Epithelial cell of esophagus (primary cell): Measurements from ENCODE around the gene PCIF1.

Experiments used
- DNase-seq: peaks from one replicate; pipeline ENCODE4 v3.0.0; 2010; ENCODE audit warnings: low read depth
- H3K4me3 ChIP-seq: 2 replicates; pipeline ENCODE4 v1.5.1; 2011; ENCODE audit warnings: mild to moderate bottlenecking, low read length, control low read depth
- TF ChIP-seq, protein P1 (sequence below): IDR thresholded peaks from 2 replicates; pipeline ENCODE4 v1.5.1; 2011; ENCODE audit warnings: low read depth, mild to moderate bottlenecking, low read length, control low read depth, inconsistent platforms; ENCODE audit not compliant: insufficient read depth; ENCODE audit errors: missing control alignments

PCIF1 gene

DNA sequence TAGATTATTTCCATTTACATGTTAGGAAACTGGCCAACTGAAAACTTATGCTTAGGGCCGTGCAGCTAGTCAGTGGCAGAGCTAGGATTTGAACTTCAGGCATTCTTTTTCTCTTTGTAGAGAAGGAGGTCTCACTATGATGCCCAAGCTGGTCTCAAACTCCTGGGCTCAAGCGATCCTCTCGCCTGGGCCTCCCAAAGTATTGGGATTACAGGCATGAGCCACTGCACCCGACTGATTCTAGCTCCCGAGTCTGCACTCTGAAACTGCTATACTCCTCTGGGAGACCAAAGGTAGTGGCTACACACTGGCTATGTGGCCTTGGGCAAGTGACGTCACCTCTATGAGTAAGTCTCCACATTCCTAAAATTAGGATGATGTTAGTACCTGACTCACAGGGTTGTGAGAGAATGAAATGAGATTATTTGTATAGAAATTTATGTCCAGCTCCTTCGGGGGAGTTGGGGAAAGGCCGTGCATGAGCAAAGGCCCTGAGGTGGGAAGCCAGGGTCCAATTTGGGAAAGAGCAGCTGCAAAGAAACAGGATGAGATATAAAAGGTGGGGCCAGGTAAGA, 28.9 kb upstream of the PCIF1 start:
- peak; percentile 94 for DNase-seq
- TF ChIP-seq, protein P1, sequence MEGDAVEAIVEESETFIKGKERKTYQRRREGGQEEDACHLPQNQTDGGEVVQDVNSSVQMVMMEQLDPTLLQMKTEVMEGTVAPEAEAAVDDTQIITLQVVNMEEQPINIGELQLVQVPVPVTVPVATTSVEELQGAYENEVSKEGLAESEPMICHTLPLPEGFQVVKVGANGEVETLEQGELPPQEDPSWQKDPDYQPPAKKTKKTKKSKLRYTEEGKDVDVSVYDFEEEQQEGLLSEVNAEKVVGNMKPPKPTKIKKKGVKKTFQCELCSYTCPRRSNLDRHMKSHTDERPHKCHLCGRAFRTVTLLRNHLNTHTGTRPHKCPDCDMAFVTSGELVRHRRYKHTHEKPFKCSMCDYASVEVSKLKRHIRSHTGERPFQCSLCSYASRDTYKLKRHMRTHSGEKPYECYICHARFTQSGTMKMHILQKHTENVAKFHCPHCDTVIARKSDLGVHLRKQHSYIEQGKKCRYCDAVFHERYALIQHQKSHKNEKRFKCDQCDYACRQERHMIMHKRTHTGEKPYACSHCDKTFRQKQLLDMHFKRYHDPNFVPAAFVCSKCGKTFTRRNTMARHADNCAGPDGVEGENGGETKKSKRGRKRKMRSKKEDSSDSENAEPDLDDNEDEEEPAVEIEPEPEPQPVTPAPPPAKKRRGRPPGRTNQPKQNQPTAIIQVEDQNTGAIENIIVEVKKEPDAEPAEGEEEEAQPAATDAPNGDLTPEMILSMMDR = no peak
- no peak overlapping the region for H3K4me3 ChIP-seq

DNA sequence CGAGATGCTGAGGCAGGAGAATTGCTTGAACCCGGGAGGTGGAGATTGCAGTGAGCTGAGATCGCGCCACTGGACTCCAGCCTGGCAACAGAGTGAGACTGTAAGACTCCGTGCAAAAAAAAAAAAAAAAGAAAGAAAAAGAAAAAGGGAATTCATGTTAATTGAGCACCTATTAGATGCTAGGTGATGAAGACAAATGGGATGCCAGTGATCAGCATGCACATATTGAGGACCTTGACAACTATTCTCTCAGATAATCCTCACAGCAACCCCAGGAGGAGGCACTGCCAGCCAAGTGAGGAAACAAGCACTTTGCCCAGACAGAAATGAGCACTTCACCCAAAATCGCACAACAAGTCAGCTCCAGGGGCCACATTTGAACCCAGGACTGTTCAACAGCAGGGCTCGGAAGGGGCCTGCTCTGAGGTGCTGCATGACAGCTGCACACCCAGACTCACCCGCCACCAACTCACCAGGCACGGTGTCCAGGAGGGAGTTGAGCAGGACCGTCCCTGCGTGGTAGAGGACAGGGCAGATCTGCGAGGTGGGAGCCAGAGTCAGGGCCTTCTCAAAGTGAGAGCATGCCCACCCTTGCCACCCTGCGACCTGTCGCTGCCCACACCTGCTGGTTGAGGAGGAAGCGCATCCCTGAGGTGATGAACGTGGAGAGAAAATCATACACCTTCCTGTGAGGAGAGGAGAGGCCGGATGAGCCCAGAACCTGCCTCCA, 27.1 kb upstream of the PCIF1 start:
- DNase-seq = no peak
- H3K4me3 ChIP-seq = no peak overlapping the region
- TF ChIP-seq, protein P1 = no peak

DNA sequence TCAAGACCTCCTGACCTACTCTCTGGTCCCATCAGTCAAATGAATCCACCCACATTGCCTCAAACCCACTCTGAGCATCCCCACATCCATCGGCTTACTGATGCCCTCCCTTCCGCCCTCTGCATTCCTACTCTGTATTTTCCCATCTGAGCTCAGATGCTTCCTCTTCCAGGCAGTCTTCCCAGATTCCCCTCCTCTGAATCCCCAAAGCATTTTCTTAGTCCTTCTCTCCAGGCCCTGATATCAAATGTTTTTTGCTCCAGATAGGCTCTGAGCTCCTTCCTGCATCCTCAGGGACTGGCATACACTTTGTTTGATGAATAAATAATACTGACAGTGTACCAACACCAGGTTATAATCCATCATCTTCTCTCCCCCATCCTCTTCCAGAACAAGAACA, 26.4 kb upstream of the PCIF1 start:
- H3K4me3 ChIP-seq = no peak overlapping the region
- TF ChIP-seq, protein P1 = no peak
- DNase-seq = no peak

DNA sequence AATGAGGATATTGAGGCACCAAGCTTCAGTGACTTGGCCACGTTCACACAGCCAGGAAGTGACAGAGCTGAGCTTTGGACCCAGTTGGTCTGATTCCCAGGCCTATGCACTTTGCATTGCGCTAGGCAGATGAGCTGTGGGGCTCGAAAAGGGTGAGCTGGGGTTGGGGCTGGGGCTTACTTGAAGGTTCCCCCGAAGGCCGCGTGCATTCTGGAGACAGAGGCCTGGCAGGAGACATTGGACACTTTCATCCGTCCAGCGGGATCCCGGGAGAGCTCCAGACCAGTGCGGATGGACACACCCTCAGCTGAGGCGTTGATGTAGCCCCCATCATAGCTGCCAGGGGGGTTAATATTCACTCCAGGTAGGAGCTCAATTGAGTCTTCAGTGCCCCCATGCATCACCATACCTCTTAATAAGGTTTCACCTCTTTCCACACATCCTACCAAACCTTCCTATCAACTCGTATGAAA, 25.1 kb upstream of the PCIF1 start:
- TF ChIP-seq, protein P1 = no peak
- DNase-seq = no peak
- no peak overlapping the region for H3K4me3 ChIP-seq

DNA sequence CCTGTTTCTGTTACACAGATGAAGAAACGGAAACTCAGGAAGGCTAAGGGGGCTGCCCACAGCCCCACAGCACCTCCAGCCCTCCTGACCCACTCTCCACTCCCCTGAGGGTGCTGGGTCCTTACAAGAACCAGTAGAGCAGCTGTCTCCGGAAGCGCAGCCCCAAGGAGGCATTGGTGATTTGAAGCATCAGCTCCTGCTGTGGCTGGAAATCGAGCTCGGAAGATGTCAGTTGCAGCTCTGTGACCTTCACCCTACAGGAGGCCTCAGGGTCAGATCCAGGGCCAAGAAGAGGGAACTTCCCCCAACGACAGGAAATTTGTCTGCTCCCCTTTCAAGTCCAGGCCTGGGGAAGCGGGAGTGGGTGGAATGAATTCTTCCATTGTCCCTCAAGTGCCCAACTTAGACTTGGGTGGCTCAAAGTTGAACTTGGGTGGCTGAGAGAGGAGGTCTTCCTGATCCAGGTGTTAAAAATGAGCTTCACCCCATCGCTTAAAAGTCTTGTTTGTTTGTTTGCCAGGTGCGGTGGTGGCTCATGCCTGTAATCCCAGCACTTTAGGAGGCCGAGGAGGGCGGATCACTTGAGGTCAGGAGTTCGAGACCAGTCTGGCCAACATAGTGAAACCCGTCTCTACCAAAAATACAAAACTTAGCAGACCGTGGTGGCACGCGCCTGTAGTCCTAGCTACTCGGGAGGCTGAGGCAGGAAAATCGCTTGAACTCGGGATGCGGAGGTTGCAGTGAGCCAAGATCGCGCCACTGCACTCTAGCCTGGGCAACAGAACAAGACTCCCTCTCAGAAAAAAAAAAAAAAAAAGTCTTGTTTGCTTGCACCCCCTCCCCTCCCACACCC, 24.4 kb upstream of the PCIF1 start:
- peak overlapping the region; percentile 10 for H3K4me3 ChIP-seq
- no peak for DNase-seq
- TF ChIP-seq, protein P1 = no peak

DNA sequence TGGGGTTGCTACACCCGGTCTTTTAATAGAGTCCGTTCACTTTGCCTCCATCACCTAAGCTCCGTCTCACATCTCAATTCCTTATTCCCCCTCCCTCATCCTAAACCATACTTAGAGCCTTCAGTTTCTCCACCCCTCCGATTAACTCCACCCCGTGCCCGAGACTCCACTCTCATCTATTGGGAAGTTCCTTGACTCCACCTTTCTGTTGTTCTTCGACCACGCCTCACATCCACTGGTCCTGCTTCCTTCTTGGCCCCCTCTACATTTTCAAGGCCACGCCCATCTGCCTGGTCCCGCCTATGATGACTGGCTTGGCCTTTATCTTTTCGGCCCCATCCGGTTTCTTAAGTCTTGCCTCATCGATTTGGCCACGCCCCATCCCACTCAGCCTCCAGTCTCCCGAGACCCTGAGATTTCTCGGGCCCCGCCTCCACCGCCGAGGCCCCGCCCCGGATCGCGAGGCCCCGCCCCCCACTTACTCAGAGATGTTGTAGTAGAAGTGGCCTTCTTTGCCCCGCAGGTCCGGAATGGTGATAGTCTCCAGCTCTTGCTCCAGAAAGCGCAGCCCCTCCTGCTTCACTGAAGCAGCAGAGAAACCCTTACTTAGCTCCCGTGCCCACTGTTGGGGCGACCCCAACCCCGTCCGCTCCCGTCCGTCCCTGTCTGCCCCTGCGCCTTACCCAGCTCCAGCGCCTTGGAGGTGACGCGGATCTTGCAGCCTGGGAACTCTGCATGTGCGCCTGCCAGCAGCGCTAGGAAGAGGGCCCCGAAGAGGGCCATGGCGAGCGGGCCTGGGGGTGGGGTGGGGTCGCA, 23.6 kb upstream of the PCIF1 start:
- peak; percentile 99 for DNase-seq
- TF ChIP-seq, protein P1 = no peak
- peak overlapping the region; percentile 71 for H3K4me3 ChIP-seq
